HG02885 (cell line): Measurements from ENCODE around the gene CTSW.

ENCODE experiments used
- ATAC-seq: cut with Tn5 transposase; IDR thresholded peaks from one replicate; pipeline ENCODE4 v1.9.1; 2021; ENCODE audit warnings: mild to moderate bottlenecking; ENCODE audit not compliant: unreplicated experiment, poor library complexity

CTSW gene

GRCh38 chr11:65898656-65899355 is 19.2 kb downstream of the CTSW start:
- no peak for ATAC-seq

DNA sequence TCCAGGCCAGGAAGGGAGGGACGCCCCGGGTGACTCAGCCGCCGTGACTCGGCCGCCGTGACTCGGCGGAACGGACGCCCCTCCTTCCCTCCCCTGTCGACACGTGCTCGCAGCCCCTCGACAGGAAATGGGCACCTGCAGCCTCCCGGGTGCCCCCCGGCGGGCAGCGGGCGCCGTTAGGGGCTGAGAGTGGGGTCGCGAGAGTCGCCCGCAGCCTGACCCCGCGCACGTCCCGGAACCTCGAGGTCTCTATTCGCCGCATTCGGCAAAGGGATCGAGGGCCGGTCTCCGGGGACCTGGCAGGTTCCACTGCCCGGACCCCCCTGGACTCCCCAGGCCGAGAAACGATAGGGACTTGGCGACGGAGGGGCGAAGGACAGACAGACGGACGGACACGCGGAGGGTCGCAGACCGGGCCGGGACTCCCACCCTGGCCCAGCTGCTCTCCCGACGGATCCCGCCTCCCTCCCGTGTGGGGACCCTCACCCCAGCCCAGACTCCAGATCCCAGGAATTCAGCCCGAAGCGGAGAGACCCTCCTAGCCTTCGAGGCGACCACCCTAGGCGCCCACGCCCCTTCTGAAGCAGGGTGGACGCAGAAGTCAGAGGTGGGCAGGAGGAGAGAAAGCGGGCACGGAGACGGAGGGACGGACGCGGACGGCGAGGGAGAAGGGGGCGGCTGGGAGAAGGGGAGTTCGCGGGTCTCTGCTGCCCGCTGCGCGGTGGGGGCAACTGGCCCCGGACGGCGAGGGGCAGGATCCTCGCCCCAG is 19.9 kb downstream of the CTSW start:
- ATAC-seq, result no peak

DNA sequence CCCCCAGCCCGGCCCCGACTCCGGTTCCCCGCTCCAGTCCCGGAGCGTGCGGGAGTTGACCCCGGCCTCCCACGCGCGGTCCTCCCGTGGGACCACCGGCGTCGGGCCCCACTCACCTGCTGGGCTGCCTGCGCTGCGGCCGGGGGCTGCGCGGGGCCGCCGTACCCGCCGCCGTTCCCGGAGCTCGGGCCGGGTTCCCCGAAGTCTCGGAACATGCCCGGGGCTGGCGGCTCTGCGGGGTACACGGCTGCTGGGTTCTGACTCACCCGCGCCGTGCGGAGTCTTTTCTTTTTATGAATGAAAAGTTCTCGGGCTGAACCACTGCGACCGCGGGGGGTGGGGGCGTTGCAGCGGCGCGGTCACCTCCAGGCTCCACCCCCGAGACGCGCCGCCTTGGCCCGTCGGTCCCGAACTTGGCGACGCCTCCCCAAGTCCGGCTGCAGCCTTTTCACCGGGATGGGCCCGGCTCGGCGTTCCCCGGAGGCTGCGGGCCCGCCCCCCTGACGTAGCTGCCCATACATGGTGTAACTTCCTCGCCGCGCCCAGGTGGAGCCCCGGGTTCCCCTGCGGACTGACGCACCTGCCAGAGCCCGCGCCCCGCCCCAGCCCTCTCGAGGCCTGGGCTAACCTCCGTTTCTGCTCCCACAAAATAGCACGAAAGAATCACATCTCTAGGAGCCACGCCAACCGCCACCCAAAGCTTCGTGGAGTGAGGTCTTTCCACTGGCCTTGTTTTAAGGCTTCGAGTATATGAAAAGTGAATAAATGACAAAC is 20.7 kb downstream of the CTSW start, which contains the start of gene FOSL1:
Gene FOSL1 (minus strand): TSS at position 264 of the 774 bp plus-strand sequence. CDS start 49 bp downstream, at position 215.
- peak; percentile 77 for ATAC-seq

GRCh38 chr11:65900899-65901180 is 21.2 kb downstream of the CTSW start:
- no peak for ATAC-seq

DNA sequence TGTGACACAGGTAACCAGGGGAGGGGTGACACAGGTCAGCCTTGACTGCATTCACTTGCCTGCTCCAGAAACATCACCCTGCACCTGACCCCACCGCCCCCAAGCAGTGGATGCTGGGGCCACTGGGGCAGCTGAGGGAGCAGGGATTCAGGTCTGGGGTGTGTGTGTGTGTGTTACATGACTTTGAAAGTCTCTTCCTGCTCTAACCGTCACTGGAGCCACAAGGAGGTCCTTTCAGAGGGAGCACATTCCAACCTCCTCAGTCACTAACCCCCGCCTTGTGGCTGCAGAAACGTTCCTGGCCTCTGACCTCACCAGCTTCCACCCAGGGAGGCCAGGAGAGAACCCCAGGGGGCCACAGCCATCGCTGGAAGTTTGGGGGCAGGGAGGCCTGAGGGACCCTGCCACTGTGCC is 23.4 kb downstream of the CTSW start:
- no peak for ATAC-seq

GRCh38 chr11:65903715-65904114 is 24.1 kb downstream of the CTSW start:
- ATAC-seq, result no peak

DNA sequence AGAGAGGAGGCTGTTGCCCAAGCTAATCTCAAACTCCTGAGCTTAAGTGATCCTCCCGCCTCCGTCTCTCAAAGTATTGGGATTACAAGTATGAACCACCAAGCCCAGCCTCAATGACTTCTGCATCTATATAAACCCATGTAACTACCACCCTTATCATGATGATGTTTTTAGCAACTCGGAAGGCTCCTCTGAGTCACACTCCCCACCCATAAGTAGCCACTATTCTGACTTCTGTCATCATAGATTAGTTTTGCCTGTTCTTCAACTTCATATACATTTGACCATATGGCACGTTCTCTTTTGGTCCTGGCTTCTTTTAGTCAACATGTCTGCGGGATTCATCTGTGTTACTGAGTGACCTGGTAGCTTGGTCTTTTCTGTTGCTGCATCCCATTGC is 27.0 kb downstream of the CTSW start:
- ATAC-seq, result no peak

GRCh38 chr11:65907878-65908277 is 28.2 kb downstream of the CTSW start:
- ATAC-seq, result no peak

DNA sequence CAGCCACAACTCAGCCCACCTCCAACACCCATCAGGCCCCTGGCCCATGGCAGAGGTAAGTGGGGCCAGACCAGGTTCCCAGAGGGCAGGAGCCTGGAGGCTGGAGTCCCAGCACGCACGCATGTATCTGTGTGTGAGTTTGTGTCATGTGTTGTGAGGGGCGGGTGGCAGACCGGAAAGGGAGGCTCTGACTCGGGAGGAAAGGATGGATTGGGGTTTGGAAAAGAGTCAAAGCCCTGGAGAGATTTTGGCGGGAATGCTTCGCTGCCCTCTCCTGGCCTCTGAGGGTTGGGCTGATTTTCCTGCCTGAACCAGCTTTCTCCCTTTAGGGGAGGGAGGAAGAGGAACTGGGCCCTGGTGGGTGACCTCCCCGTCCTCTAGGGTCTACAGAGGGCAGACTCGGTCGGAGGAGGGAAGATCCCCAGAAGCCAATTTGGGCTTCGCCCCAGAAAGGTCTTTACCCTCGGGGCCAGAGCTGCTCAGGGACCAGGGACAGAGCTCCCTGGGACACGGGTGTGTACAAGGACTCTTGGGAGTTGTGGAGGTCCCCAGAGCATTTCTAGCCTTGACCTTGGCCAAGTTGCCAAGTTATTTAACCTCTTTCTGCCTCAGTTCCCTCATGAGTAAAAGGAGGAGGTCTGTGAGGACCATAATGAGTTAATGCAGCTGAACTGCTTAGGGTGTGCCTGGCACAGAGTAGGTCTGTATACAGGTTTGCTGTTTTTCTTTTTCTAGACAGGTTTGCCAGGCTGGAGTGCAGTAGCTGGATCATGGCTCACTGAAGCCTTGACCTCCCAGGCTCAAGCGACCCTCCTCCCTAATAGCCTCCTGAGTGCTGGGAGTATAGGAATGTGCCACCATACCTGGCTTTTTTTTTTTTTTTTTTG is 32.3 kb downstream of the CTSW start:
- ATAC-seq, result no peak

- no peak for ATAC-seq
These were observed 33.2 kb downstream of the CTSW start for GRCh38 chr11:65912845-65913244.

GRCh38 chr11:65915101-65915820 is 35.6 kb downstream of the CTSW start:
- no peak for ATAC-seq

GRCh38 chr11:65915821-65916251 is 36.2 kb downstream of the CTSW start:
- no peak for ATAC-seq

DNA sequence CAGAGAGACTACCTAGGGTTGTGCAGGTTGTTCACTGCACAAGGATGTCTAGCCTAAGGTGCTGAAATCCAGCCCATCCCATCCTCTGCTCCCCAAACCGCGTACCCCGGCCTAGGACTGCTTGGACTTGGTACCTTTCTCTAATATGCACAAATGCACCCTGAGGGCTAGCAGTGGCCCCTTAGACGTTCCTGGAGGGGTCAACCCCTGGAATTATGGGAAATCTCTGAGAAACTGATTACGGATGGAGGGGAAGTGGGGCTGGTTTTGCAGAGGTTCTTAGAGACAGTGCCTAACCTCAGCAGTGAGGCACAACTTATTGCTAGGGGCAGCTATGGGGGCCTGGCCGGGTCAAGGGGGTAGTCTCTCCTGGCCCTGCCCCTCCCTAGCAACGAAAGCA is 36.8 kb downstream of the CTSW start:
- no peak for ATAC-seq

DNA sequence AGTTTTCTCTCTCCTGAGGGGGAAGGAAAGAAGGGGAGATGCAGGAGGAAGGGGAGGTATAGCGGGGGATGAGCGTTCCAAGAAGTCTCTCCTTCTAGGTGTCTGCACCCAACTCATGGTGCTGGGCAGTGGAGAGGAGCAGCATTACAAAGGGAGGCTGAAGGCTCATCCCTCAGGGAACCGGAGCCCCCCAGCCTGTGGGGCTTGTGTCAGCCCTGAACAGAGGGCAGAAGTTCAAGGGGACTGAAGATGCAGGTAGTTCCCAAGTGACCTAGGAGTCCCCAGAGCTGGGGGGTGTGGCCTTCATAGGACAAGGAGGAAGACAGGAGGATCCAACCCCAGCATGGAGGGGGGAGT is 37.4 kb downstream of the CTSW start:
- ATAC-seq, result no peak

DNA sequence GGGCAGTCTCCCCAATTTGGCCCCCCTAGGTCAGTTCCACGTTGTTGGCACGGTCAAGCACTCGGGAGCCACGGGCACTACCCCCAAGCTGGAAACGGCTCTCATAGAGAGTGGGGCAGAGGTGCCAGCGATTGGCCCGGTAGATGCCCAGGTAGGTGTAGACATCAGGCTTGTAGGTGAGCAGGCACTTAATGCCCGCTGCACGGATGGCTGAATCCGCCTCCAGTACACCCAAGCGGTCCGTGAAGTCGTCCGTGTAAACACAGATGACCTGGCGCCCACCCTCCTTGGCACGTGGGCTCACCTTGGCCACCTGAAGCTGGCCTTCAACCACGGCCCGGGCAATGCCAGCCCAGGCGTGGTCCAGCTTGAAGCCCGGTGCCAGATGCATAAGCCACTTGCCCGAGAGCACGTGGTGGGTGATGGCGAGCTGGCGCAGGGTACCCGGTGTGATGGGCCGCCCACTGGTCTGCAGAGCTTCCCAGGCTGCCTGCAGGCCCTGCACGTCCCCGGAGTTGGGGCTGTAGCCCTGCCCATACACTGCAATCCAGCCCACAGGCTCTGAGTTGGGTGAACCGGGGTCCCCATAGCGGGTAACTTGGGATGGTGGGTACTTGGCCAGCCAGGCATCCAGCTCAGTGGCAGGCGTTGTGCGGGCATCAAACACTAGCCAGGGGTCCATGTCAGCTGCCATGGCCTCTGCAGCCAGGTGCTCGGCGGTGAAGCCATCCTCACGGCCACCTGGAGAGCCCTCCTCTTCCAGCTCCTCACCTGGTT is 38.0 kb downstream of the CTSW start:
- ATAC-seq, result no peak

- ATAC-seq, result peak; percentile 65
These were observed 38.8 kb downstream of the CTSW start, which contains the start of gene C11orf68 for GRCh38 chr11:65918211-65919140. C11orf68 (minus strand) TSS chr11:65919062; CDS start chr11:65919031, 31 bp downstream.

DNA sequence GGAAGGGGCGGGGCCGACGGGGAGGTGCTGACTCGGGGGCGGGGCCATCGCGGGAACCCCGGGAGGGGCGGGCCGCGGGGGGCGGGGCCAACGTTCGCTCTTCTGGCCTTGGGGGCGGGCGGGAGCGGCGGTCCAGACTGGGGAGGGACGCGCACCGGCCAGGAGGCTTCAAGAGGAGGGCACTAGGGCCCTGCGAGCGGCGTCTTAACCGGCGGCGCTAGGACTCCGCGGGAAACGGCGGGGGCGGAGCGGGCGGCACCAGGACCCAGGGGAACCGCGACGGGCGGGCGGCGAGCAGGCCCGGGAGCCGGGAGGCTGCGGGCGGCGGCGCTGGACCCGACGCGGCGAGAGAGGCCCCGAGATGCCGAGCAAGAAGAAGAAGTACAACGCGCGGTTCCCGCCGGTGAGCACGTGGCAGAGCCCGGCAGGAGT is 39.5 kb downstream of the CTSW start, which contains the start of gene DRAP1:
Gene DRAP1 (plus strand): TSS at position 286 of the 432 bp plus-strand sequence. CDS start 76 bp downstream, at position 362.
- peak; percentile 86 for ATAC-seq
